ENCODE data around the gene GAK.

DNA sequence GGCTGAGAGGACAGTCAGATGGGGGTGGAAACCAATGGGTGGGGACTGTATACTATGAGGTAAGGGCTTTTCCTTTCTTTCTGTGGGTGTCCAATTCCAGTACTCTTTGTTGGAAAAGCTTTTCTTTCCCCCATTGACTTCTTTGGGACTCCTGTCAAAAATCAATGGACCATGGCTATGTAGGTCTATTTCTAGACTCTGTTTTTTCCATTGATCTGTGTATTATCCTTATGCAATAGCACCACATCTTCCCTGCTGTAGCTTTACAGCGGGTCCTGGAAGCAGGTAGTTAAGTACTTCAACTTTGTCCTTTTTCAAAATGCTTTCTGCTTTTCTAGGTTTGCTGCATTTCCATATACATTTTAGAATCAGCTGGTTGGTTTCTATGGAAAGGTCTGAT is 94.3 kb downstream of the GAK start:
- TF ChIP-seq, protein P1, sequence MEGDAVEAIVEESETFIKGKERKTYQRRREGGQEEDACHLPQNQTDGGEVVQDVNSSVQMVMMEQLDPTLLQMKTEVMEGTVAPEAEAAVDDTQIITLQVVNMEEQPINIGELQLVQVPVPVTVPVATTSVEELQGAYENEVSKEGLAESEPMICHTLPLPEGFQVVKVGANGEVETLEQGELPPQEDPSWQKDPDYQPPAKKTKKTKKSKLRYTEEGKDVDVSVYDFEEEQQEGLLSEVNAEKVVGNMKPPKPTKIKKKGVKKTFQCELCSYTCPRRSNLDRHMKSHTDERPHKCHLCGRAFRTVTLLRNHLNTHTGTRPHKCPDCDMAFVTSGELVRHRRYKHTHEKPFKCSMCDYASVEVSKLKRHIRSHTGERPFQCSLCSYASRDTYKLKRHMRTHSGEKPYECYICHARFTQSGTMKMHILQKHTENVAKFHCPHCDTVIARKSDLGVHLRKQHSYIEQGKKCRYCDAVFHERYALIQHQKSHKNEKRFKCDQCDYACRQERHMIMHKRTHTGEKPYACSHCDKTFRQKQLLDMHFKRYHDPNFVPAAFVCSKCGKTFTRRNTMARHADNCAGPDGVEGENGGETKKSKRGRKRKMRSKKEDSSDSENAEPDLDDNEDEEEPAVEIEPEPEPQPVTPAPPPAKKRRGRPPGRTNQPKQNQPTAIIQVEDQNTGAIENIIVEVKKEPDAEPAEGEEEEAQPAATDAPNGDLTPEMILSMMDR (IDR thresholded peaks at IDR 0.05 in 4 of 5, conservative IDR thresholded peaks at IDR 0.05 in 1 of 5) = no peak
- no peak for TF ChIP-seq POLR2A (IDR thresholded peaks at IDR 0.05)

Data from gastrocnemius medialis (tissue), 4 donors.